ENCODE data around the gene TNRC6C.

DNA sequence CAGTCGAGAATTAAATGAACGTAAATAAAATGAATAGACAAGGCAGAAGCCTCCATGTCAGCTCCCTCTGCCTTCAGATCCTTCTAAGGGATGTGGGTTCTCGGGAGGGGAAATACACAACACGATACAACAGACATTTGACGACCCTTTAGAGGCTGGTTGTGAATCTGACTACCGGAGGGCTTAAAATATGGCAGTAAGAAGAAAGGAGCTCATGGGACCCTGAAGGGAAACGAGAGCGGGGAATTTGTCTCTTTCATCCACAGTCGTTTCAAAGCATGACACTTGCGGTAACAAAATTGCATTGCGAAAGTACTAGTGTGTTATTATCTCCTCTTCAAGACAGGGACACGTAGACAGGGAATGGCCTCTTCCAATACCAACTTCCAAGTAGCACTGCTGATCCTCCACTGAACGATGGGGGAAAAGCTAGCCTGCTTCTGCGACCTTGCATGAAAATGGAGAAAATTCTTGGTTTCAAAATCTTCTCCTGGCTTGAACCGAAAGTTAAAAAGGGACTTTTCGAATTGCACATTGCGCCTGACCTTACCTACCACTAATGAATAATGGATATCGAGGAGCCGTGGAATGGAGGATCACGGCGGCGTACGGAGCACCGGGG, 1.2 kb upstream of the TNRC6C start:
- TF ChIP-seq CTCF (optimal IDR thresholded peaks at IDR 0.05 in 1 of 3, IDR thresholded peaks at IDR 0.05 in 1 of 3, conservative IDR thresholded peaks at IDR 0.05 in 1 of 3; ENCODE audit: extremely low read depth in 1 of 3, insufficient read depth in 2 of 3, low read length in 3 of 3) = no peak
- no peak for TF ChIP-seq EZH2 (IDR thresholded peaks at IDR 0.05; ENCODE audit: low read length)

Measured in keratinocyte (primary cell).